Motor neuron (in vitro differentiated cells): ENCODE data around the gene DENND10. TPM values are rescaled to one million over a fixed set of nuclear protein-coding genes. Genes with fewer than 3 reads are reported as not detected.
"Not testable (repeated sequence)": the region's sequence is repeated elsewhere in the genome, so short reads cannot be mapped to it uniquely, and the experiment has no call there.

Experiments
- ATAC-seq, 8 experiments: fragments of 200-7000 bp; cut with Tn5 transposase; replicated peaks in 6 of 8; 2 replicates each; pipeline ENCODE4 v1.8.0; 2021; ENCODE audit warnings: mild to moderate bottlenecking in 8 of 8, moderate library complexity in 8 of 8
- H3K27ac ChIP-seq, 2 donors: fragments of 250-450 bp; sonication (Bioruptor Pico); 2 replicates each; pipeline ENCODE4 v1.9.0; 2021; ENCODE audit warnings: antibody characterized with exemption in 2 of 2, mild to moderate bottlenecking in 2 of 2, moderate library complexity in 1 of 2
- H3K4me1 ChIP-seq, 2 donors: fragments of 250-450 bp; sonication (Bioruptor Pico); replicated peaks in 1 of 2; 2 replicates each; pipeline ENCODE4 v1.6.1; 2021; ENCODE audit warnings: antibody characterized with exemption in 2 of 2, mild to moderate bottlenecking in 2 of 2, moderate library complexity in 1 of 2
- H3K4me3 ChIP-seq, 5 donors: fragments of 250-450 bp; sonication (Bioruptor Pico); 2 replicates each; pipeline ENCODE4 v1.9.0; 2021; ENCODE audit warnings: antibody characterized with exemption in 5 of 5, mild to moderate bottlenecking in 5 of 5, moderate library complexity in 4 of 5
- WGBS, 10 experiments: fragments of 450-650 bp; shearing (Covaris generic); methylation state at CpG; one replicate each; pipeline ENCODE4 v1.0.0; 2022; 5-methylcytosine and 5-hydroxymethylcytosine counted together
- in situ Hi-C, 9 experiments: fragments of 400-800 bp; cut with MboI; loops; one replicate each; pipeline ENCODE4 v1.15.0; 2021; ENCODE audit warnings: low sequenced_read_pairs in 9 of 9, low pct_unique_long_range_greater_than_20kb in 2 of 9; ENCODE audit not compliant: unreplicated experiment in 9 of 9
- total RNA-seq, 8 experiments: library from RNA; unstranded; fragments of 300-600 nt; gene quantifications; 2 replicates each; pipeline versions ENCODE4 v1.2.3 to v1.2.4, GENCODE V29; 2022

Gene DENND10
- total RNA-seq, 8 experiments from 2014 or later = 29.1 to 51.2 (median 39.8) TPM

GRCh38 chr10:119149157-119149556, 45.2 kb downstream of the DENND10 start:
- no peak for ATAC-seq

GRCh38 chr10:119149729-119150128, 45.8 kb downstream of the DENND10 start:
- in situ Hi-C loops = no loop called here
- WGBS, 10 experiments = 67 to 100% (median 89%) methylated on average over 2 to 11 of the region's 13 CpGs; no CpG with 5 or more reads in 3 of the 10 experiments
- no peaks in the 10 kb centered on the region for H3K4me1 ChIP-seq
- H3K27ac ChIP-seq = no peak overlapping the region
- no peak for ATAC-seq
- no peak overlapping the region for H3K4me3 ChIP-seq

More at GRCh38 chr10:119149157-119149556, 45.2 kb downstream of the DENND10 start:
- Histone ChIP-seq H3K4me1 (no peaks in the 10 kb centered on the region), H3K4me3 (no peak overlapping the region), H3K27ac (no peak overlapping the region)
- in situ Hi-C loops = no loop called here
- WGBS, 10 experiments = 20 to 100% (median 100%) methylated on average over 1 to 3 of the region's 8 CpGs; no CpG with 5 or more reads in 6 of the 10 experiments

DNA sequence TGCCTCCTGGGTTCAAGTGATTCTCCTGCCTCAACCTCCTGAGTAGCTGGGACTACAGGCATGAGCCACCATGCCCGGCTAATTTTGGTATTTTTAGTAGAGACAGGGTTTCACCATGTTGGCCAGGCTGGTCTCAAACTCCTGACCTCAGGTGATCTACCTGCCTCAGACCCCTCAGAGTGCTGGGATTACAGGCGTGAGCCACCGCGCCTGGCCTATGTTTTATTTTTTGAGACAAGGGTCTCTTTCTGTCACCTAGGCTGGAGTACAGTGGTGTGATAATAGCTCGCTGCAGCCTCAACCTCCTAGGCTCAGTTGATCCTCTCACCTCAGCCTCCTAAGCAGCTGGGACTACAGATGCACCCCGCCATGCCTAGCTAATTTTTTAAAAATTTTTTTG, 47.7 kb downstream of the DENND10 start:
- H3K27ac ChIP-seq, H3K4me1 ChIP-seq, H3K4me3 ChIP-seq, ATAC-seq, in situ Hi-C loops: not testable (repeated sequence)
- 80 to 100% (median 100%) methylated on average over 1 to 5 of the region's 6 CpGs; no CpG with 5 or more reads in 5 of the 10 experiments for WGBS, 10 experiments

- H3K27ac ChIP-seq = no peak overlapping the region
- in situ Hi-C loops = no loop called here
- ATAC-seq = no peak
- 80 to 100% (median 95%) methylated on average over 1 to 4 of the region's 5 CpGs; no CpG with 5 or more reads in 1 of the 10 experiments for WGBS, 10 experiments
- H3K4me3 ChIP-seq = no peak overlapping the region
- no peaks in the 10 kb centered on the region for H3K4me1 ChIP-seq
Observed at GRCh38 chr10:119153041-119153440, 49.1 kb downstream of the DENND10 start.

- no peak for ATAC-seq
- Histone ChIP-seq H3K4me1 (no peaks in the 10 kb centered on the region), H3K4me3 (no peak overlapping the region), H3K27ac (no peak overlapping the region)
- in situ Hi-C loops = no loop called here
- WGBS, 10 experiments = 67 to 100% (median 97%) methylated on average over 1 to 9 of the region's 12 CpGs; no CpG with 5 or more reads in 5 of the 10 experiments
Observed at GRCh38 chr10:119153661-119154060, 49.7 kb downstream of the DENND10 start.

DNA sequence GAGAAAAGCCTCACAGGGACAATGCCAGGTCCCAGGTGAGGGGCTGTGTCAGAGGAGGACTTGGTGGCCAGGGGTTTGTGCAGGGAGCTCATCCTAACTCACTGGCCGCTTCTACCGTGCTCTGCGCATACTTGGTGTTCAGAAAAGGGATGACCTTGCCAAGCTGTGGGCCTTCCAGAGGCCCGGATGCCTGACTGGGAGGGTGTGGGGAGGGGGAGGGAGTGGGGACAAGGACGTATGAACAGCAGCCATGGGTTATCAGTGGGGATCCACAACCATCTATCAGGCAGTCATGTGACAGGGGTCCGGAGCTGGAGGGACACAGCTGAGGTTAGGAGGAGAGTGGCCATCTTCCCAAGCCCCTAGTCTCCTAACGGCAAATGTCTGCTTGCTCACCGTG, 55.4 kb downstream of the DENND10 start:
- no peak overlapping the region for H3K4me3 ChIP-seq
- in situ Hi-C loops = no loop called here
- ATAC-seq = no peak
- H3K4me1 ChIP-seq = peaks cover 15 to 18% of the 10 kb centered on the region in 2 donors
- 100% methylated on average over 1 to 2 of the region's 8 CpGs; no CpG with 5 or more reads in 7 of the 10 experiments for WGBS, 10 experiments
- no peak overlapping the region for H3K27ac ChIP-seq

GRCh38 chr10:119161680-119162451, 58.0 kb downstream of the DENND10 start:
- Histone ChIP-seq H3K4me1 (peaks cover 21% of the 10 kb centered on the region in 2 donors), H3K4me3 (peak overlapping the region in 1 of 5 donors; percentile 0), H3K27ac (peak overlapping the region; percentile 0 to 30)
- ATAC-seq = peak in 5 of 8 experiments; percentile 49 to 60 (median 56)
- WGBS, 10 experiments = 0 to 66% (median 52%) methylated on average over 1 to 8 of the region's 11 CpGs; no CpG with 5 or more reads in 1 of the 10 experiments
- in situ Hi-C loops = no loop called here

GRCh38 chr10:119162452-119163092, 58.7 kb downstream of the DENND10 start:
- peaks cover 21% of the 10 kb centered on the region in 2 donors for H3K4me1 ChIP-seq
- no peak overlapping the region for H3K27ac ChIP-seq
- in situ Hi-C loops = no loop called here
- no peak for ATAC-seq
- H3K4me3 ChIP-seq = no peak overlapping the region
- 89 to 100% (median 93%) methylated on average over 1 to 5 of the region's 5 CpGs for WGBS, 10 experiments

DNA sequence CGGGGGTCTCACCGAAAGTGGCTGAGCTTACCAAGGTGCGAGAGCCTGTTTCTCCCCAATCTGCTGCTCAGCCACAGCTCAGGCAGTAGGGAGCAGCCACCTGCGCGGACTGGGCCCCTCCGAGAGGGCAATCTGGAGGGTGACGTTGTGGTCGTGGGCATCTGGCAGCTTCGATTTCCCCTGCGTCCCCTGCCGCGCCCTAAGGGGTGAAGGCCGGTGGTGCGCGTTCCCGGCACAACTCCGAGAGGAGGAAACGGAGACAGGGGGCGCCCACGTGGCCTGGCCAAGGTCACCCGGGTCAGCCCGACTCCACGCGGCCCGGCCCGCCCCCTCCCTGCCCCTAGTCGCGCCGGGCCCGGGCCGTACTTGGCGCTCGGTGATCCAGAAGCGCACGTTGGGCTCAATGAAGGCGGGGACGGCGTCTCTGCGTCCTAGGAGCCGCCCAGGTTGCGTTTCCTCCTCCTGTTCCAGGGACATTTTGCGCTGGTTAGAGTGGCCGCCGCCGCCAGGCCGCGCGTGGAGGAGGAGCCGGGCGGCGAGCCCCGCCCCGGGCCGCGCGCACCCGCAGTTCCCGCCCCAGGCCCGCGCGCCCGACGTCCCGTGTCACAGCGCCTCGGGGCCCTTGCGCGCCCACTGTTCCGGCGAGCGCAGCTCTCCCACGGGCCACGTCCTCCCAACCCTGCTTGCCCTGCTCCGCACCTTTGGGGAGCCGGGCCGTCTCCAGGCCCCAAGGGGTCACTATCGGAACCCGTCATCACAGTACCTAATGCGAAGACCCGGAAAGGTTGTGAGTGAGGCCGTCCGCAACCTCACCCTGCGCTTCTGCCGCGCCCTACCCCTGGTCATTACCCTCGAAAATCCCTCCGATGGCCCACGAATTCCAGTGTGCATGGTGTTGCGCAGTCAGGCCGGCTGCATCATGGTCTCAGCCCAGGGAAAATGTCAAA, 61.5 kb downstream of the DENND10 start, which contains the start of gene SFXN4:
Gene SFXN4, minus strand, starts transcription at position 544 of the 947 bp plus-strand sequence. Its CDS starts 67 bp downstream, at position 477.
- WGBS, 10 experiments = 0 to 33% (median 11%) methylated on average over 1 to 12 of the region's 90 CpGs; no CpG with 5 or more reads in 3 of the 10 experiments
- in situ Hi-C loops = no loop called here
- peak; percentile 80 to 91 (median 86) for ATAC-seq
- peaks cover 21% of the 10 kb centered on the region in 2 donors for H3K4me1 ChIP-seq
- peak within 1 kb of the TSS; percentile 47 to 72 (median 56) for H3K4me3 ChIP-seq
- H3K27ac ChIP-seq = peak within 1 kb of the TSS; percentile 51 to 80

DNA sequence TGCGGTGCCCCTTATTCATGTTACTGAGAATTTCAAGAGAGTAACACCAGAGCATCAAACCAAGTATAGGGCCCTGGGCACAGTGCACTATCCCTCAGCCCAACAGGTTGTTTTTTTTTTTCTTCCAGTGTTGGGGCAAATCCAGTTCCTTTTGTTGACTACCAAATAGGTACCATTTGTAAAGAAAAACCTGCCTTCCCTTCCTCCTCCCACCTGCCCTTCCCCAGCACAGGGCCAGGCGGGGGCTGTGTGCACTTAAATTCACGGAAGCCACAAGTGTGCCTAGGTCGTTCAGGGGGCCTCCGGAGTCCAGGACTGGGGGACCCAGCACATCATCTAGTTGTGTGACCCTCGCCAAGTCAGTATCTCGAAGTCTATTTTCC, 62.2 kb downstream of the DENND10 start:
- Histone ChIP-seq H3K4me1 (peaks cover 19 to 20% of the 10 kb centered on the region in 2 donors), H3K27ac (peak overlapping the region in 1 of 2 donors; percentile 80), H3K4me3 (peak overlapping the region; percentile 47 to 72 (median 56))
- in situ Hi-C loops = no loop called here
- ATAC-seq = no peak
- WGBS, 10 experiments = 0 to 100% (median 87%) methylated on average over 1 to 4 of the region's 7 CpGs; no CpG with 5 or more reads in 6 of the 10 experiments

GRCh38 chr10:119166564-119166963, 62.7 kb downstream of the DENND10 start:
- 40 to 100% (median 95%) methylated on average over 1 to 4 of the region's 8 CpGs; no CpG with 5 or more reads in 2 of the 10 experiments for WGBS, 10 experiments
- Histone ChIP-seq H3K27ac (no peak overlapping the region), H3K4me3 (no peak overlapping the region), H3K4me1 (peaks cover 14 to 15% of the 10 kb centered on the region in 2 donors)
- ATAC-seq = no peak
- in situ Hi-C loops = no loop called here

- H3K4me3 ChIP-seq = no peak overlapping the region
- no peak overlapping the region for H3K27ac ChIP-seq
- peaks cover 10 to 11% of the 10 kb centered on the region in 2 donors for H3K4me1 ChIP-seq
- 40 to 100% (median 81%) methylated on average over 2 to 8 of the region's 8 CpGs; no CpG with 5 or more reads in 1 of the 10 experiments for WGBS, 10 experiments
- in situ Hi-C loops = no loop called here
- no peak for ATAC-seq
Observed at GRCh38 chr10:119167041-119167440, 63.1 kb downstream of the DENND10 start.
